Stomach (tissue), 9 donors: ENCODE measurements around the gene MNAT1. TPM values are rescaled to one million over a fixed set of nuclear protein-coding genes. Genes with fewer than 3 reads are reported as not detected.
"Not testable (repeated sequence)": the region's sequence is repeated elsewhere in the genome, so short reads cannot be mapped to it uniquely, and the experiment has no call there.

ENCODE experiments used
- DNase-seq, 2 donors: peaks; one replicate each; pipeline versions ENCODE4 v3.0.0 to v3.0.0-alpha.2; 2013 to 2019
- H3K27ac ChIP-seq, 5 donors: fragments of 200-600 bp in 4 of 5; sonication (generic) in 4 of 5; one replicate each; pipeline ENCODE4 v1.5.1; 2013 to 2019; ENCODE audit warnings: mild to moderate bottlenecking in 1 of 5, moderate library complexity in 1 of 5
- H3K27me3 ChIP-seq, 3 donors: fragments of 200-600 bp; sonication (generic); one replicate each; pipeline ENCODE4 v1.5.1; 2017 to 2019; ENCODE audit warnings: mixed run types in 1 of 3
- H3K36me3 ChIP-seq, 4 donors: fragments of 200-600 bp; sonication (generic); 1 replicate in 3 of 4; 2 replicates in 1 of 4; pipeline ENCODE4 v1.5.1; 2016 to 2019
- H3K4me1 ChIP-seq, 4 donors: fragments of 200-600 bp; sonication (generic); one replicate each; pipeline ENCODE4 v1.5.1; 2016 to 2019
- H3K4me3 ChIP-seq, 4 donors: fragments of 200-600 bp; sonication (generic) in 3 of 4; one replicate each; pipeline ENCODE4 v1.5.1; 2016 to 2019; ENCODE audit warnings: mild to moderate bottlenecking in 1 of 4
- H3K9me3 ChIP-seq, 4 donors: fragments of 200-600 bp; sonication (generic); one replicate each; pipeline ENCODE4 v1.5.1; 2016 to 2019
- CTCF ChIP-seq, 7 experiments: fragments of 450-650 bp in 4 of 7; fragments of 200-600 bp in 3 of 7; sonication (generic) in 3 of 7; IDR thresholded peaks; one replicate each; pipeline ENCODE4 v1.5.1; 2016 to 2019; ENCODE audit warnings: antibody characterized with exemption in 7 of 7, control low read depth in 2 of 7, mild to moderate bottlenecking in 1 of 7
- EP300 ChIP-seq: sonication (generic); formaldehyde crosslinking; IDR thresholded peaks from one replicate; pipeline ENCODE4 v1.6.1; 2017; ENCODE audit warnings: antibody characterized with exemption
- POLR2A ChIP-seq, 4 donors: fragments of 450-650 bp; IDR thresholded peaks; one replicate each; pipeline ENCODE4 v1.6.1; 2016; ENCODE audit warnings: antibody characterized with exemption in 4 of 4, control low read depth in 2 of 4, mild to moderate bottlenecking in 1 of 4, moderate library complexity in 1 of 4
- POLR2AphosphoS5 ChIP-seq, 3 donors: sonication (generic); formaldehyde crosslinking; IDR thresholded peaks; one replicate each; pipeline ENCODE4 v1.6.1; 2016; ENCODE audit warnings: antibody characterized with exemption in 3 of 3
- WGBS, 5 donors: extraction: QIAGEN DNeasy Blood & Tissue Kit in 3 of 5; methylation state at CpG; one replicate each; pipeline versions ENCODE4 v1.1.5 to v1.1.7; 2013 to 2018; 5-methylcytosine and 5-hydroxymethylcytosine counted together
- intact Hi-C: fragments of 100-400 bp; cut with DNase I; formaldehyde crosslinking; loops from one replicate; pipeline ENCODE4 v1.15.1; 2023; ENCODE audit warnings: low total_unique reads
- polyA plus RNA-seq, 3 donors: library from polyadenylated mRNA; stranded (reverse); fragments of 200-250 nt; gene quantifications; one replicate each; pipeline ENCODE4 v1.2.3, GENCODE V29; 2013
- total RNA-seq, 5 donors: library from RNA; depleted of rRNA; stranded (reverse); fragments of >200 nt; gene quantifications; one replicate each; pipeline versions ENCODE4 v1.1.0 to v1.2.3, GENCODE V29; 2014 to 2016
- donor health status: healthy with polysubstance abuse.
- donor health status: Bipolar disorder and iron deficiency.
- donor health status: healthy.

The MNAT1 gene
- total and polyA plus RNA-seq, 8 donors, result 10.3 to 150 (median 19.9) TPM

DNA sequence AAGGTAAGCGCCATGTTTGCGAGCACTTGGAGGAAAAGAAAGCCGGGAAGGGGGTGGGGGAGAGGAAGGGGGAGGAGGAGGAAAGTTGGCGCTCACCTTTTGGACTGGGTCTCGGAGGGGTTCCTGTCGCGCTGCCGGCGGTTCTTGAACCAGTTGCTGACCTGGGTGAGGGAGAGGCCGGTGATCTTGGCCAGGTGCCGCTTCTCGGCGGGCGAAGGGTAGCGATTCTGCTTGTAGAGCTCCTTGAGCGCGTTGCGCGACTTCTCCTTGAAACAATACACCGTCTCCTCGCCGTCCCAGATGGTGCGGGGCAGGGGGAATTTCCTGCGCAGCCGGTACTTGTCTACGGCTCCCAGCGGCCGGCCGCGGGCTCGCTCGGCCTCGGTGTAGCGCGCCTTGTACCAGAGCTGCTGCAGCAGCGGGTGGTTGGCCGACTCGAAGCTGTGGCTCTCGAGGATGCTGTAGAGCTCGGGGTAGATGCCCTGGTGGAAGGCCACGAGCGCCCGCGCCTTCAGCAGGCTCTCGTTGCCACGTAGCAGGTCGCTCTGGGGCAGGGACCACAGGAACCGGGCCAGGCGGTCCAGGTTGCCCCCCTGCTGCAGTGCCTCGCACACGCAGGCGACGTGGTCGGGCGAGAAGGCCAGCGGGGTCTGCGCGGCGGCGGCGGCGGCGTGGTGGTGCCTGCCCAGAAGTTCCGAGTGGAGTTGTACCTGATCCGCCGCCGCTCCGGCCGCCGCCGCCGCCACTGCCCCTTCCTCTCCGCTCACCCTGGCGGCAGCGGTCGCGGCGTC, 11.2 kb upstream of the MNAT1 start:
- Histone ChIP-seq H3K4me1 (peaks cover 13 to 36% (median 33%) of the 10 kb centered on the region in 4 donors), H3K27ac (peak overlapping the region; percentile 64 to 85 (median 83)), H3K27me3 (peaks cover 0 to 74% (median 31%) of the 10 kb centered on the region in 3 donors), H3K36me3 (no peaks in the 10 kb centered on the region), H3K9me3 (no peaks in the 10 kb centered on the region), H3K4me3 (peak overlapping the region; percentile 68 to 94 (median 80))
- intact Hi-C loops, result loop anchor here (10.0 kb wide), 1 partner anchor 261 kb away; the partner anchor contains the start of genes SLC38A6 and TRMT5
- 0 to 1% (median 1%) methylated on average over 16 to 78 of the region's 78 CpGs for WGBS, 5 donors
- peak; percentile 54 to 81 for DNase-seq
- no peak for TF ChIP-seq POLR2AphosphoS5 (IDR thresholded peaks at IDR 0.05)
- TF ChIP-seq POLR2A (IDR thresholded peaks at IDR 0.05), result no peak
- no peak for TF ChIP-seq CTCF (IDR thresholded peaks at IDR 0.05)
- TF ChIP-seq EP300, result no peak

DNA sequence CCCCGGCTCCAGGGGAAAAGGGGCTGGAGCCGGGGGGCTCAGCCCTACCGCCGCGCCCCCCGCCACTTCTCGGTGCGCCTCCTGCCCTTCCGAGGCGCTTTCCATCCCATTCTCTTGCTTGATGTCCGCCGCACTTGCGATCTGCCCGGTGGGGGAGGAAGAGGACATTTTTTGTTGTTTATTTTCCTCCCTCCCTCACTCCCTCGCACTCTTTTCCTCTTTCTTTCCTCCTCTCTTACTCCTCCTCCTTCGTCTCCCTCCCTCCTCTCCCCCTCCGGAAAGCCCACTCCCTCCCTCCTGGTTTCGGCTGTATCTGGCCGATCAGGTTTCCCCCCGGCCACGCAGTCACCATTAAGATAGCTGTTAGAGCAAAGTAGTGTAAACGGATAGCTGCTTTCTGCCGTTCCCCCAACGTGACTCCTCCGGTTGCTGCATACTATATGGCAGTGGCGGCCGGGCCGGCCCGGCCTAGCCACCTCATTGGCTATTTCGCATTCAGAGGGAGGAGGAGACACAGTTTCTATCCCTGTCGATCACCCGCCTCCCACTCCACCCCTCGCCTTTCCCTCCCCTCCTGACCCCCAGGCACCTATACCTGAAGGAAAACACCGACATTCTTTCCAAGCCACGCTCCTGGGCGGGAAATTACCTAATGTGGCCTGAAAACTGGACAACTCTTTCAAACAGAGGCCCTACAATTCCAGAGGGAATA, 10.5 kb upstream of the MNAT1 start, which contains the start of gene SIX4:
Gene SIX4, minus strand, starts transcription at position 445 of the 712 bp plus-strand sequence. Its CDS starts 277 bp downstream, at position 168.
- Histone ChIP-seq H3K36me3 (no peaks in the 10 kb centered on the region), H3K27ac (peak within 1 kb of the TSS; percentile 64 to 85 (median 83)), H3K4me1 (peaks cover 13 to 36% (median 33%) of the 10 kb centered on the region in 4 donors), H3K9me3 (no peaks in the 10 kb centered on the region), H3K4me3 (peak within 1 kb of the TSS; percentile 68 to 94 (median 80)), H3K27me3 (peaks cover 0 to 80% (median 31%) of the 10 kb centered on the region in 3 donors)
- intact Hi-C loops, result loop anchor here (10.0 kb wide), 1 partner anchor 261 kb away; the partner anchor contains the start of genes SLC38A6 and TRMT5
- peak; percentile 78 to 88 for DNase-seq
- no peak for TF ChIP-seq CTCF (IDR thresholded peaks at IDR 0.05)
- peak in 2 of 3 donors; percentile 49 for TF ChIP-seq POLR2AphosphoS5 (IDR thresholded peaks at IDR 0.05)
- 2 to 6% (median 4%) methylated on average over 33 to 36 of the region's 36 CpGs for WGBS, 5 donors

DNA sequence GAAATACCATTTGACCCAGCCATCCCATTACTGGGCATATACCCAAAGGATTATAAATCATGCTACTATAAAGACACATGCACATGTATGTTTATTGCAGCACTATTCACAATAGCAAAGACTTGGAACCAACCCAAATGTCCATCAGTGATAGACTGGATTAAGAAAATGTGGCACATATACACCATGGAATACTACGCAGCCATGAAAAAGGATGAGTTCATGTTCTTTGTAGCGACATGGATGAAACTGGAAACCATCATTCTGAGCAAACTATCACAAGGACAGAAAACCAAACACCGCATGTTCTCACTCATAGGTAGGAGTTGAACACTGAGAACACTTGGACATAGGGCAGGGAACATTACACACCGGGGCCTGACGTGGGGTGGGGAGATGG, 3.3 kb upstream of the MNAT1 start:
- intact Hi-C loops, H3K27ac ChIP-seq, H3K9me3 ChIP-seq, H3K4me3 ChIP-seq, DNase-seq, H3K36me3 ChIP-seq: not testable (repeated sequence)
- H3K4me1 ChIP-seq, result peaks cover 6 to 17% (median 14%) of the 10 kb centered on the region in 4 donors
- 88 to 97% (median 94%) methylated on average over 5 of the region's 5 CpGs for WGBS, 5 donors
- peaks cover 0 to 25% (median 0%) of the 10 kb centered on the region in 3 donors for H3K27me3 ChIP-seq

- H3K4me1 ChIP-seq, result peaks cover 7 to 29% (median 19%) of the 10 kb centered on the region in 4 donors
- no peak for TF ChIP-seq EP300
- no peak for TF ChIP-seq CTCF (IDR thresholded peaks at IDR 0.05)
- TF ChIP-seq POLR2AphosphoS5 (IDR thresholded peaks at IDR 0.05), result no peak
- TF ChIP-seq POLR2A (IDR thresholded peaks at IDR 0.05), result no peak
- peaks cover 0 to 14% (median 0%) of the 10 kb centered on the region in 3 donors for H3K27me3 ChIP-seq
- no peaks in the 10 kb centered on the region for H3K9me3 ChIP-seq
- H3K27ac ChIP-seq, result no peak overlapping the region
- H3K36me3 ChIP-seq, result no peaks in the 10 kb centered on the region
- intact Hi-C loops, result no loop called here
- 66 to 76% (median 73%) methylated on average over 4 of the region's 4 CpGs for WGBS, 5 donors
- no peak overlapping the region for H3K4me3 ChIP-seq
- DNase-seq, result no peak
Observed at GRCh38 chr14:60732840-60733483, 1.6 kb upstream of the MNAT1 start.
